CD14-positive monocyte (primary cell): Measurements from ENCODE around the gene VANGL1. TPM values are rescaled to one million over a fixed set of nuclear protein-coding genes. Genes with fewer than 3 reads are reported as not detected.
A peak's percentile ranks its signal among the peaks of the same experiment; 100 is the strongest.

Experiments used
- DNase-seq, 3 donors: peaks; one replicate each; pipeline ENCODE4 v3.0.0-alpha.2; 2011 to 2022
- H2AFZ ChIP-seq: 2 replicates; pipeline ENCODE4 v1.6.0; 2012; ENCODE audit warnings: mild to moderate bottlenecking, low read depth, low read length, inconsistent platforms; ENCODE audit not compliant: insufficient read depth, poor library complexity, severe bottlenecking
- H3K27ac ChIP-seq, 2 donors: 1 replicate in 1 of 2; 2 replicates in 1 of 2; pipeline ENCODE4 v1.5.1; 2012 to 2013; ENCODE audit warnings: low read length in 2 of 2, control low read depth in 1 of 2, inconsistent platforms in 1 of 2, low read depth in 1 of 2, mild to moderate bottlenecking in 1 of 2
- H3K27me3 ChIP-seq, 2 donors: one replicate each; pipeline versions ENCODE4 v1.6.0 to v1.6.1; 2011 to 2013; ENCODE audit warnings: low read length in 2 of 2; ENCODE audit not compliant: control insufficient read depth in 2 of 2, insufficient read depth in 2 of 2
- H3K36me3 ChIP-seq, 2 donors: replicated peaks in 1 of 2; 1 replicate in 1 of 2; 2 replicates in 1 of 2; pipeline versions ENCODE4 v1.5.1 to v1.6.1; 2012 to 2013; ENCODE audit warnings: low read length in 2 of 2, control low read depth in 1 of 2, inconsistent platforms in 1 of 2, mild to moderate bottlenecking in 1 of 2; ENCODE audit not compliant: insufficient read depth in 2 of 2, control insufficient read depth in 1 of 2
- H3K4me1 ChIP-seq, 2 donors: 1 replicate in 1 of 2; 2 replicates in 1 of 2; pipeline versions ENCODE4 v1.5.1 to v1.6.1; 2012 to 2013; ENCODE audit warnings: low read length in 2 of 2, control low read depth in 1 of 2, inconsistent platforms in 1 of 2, mild to moderate bottlenecking in 1 of 2, moderate library complexity in 1 of 2; ENCODE audit not compliant: insufficient read depth in 2 of 2, control insufficient read depth in 1 of 2
- H3K4me2 ChIP-seq: replicated peaks from 2 replicates; pipeline ENCODE3; 2012; ENCODE audit warnings: low read length, moderate library complexity, mild to moderate bottlenecking; ENCODE audit not compliant: poor library complexity, severe bottlenecking; ENCODE audit errors: extremely low read depth
- H3K4me3 ChIP-seq, 3 experiments: fragments of 200-600 bp in 1 of 3; sonication (generic) in 1 of 3; replicated peaks in 1 of 3; 1 replicate in 2 of 3; 2 replicates in 1 of 3; pipeline ENCODE4 v1.5.1; 2011 to 2013; ENCODE audit warnings: low read length in 3 of 3, mild to moderate bottlenecking in 3 of 3, control low read depth in 2 of 3, low read depth in 2 of 3, inconsistent platforms in 1 of 3, moderate library complexity in 1 of 3
- H3K79me2 ChIP-seq: 2 replicates; pipeline ENCODE4 v1.6.0; 2012; ENCODE audit warnings: mild to moderate bottlenecking, control low read depth, inconsistent platforms, low read length, moderate library complexity; ENCODE audit not compliant: insufficient read depth
- H3K9ac ChIP-seq: 2 replicates; pipeline ENCODE4 v1.6.0; 2017; ENCODE audit warnings: low read length, mild to moderate bottlenecking; ENCODE audit not compliant: insufficient read depth, poor library complexity, severe bottlenecking
- H3K9me3 ChIP-seq, 2 donors: replicated peaks in 1 of 2; 1 replicate in 1 of 2; 2 replicates in 1 of 2; pipeline versions ENCODE4 v1.5.1 to v1.6.1; 2012 to 2013; ENCODE audit warnings: low read length in 2 of 2, control low read depth in 1 of 2; ENCODE audit not compliant: control insufficient read depth in 1 of 2, insufficient read depth in 1 of 2
- H4K20me1 ChIP-seq: 2 replicates; pipeline ENCODE4 v1.6.0; 2012; ENCODE audit warnings: mild to moderate bottlenecking, low read length, control low read depth, moderate library complexity; ENCODE audit not compliant: insufficient read depth
- H3K27ac Mint-ChIP-seq, 7 donors: one replicate each; pipeline ENCODE4 v1.8.0; 2020; ENCODE audit warnings: mild to moderate bottlenecking in 7 of 7, mixed read lengths in 7 of 7, moderate library complexity in 6 of 7, inconsistent platforms in 2 of 7
- H3K27me3 Mint-ChIP-seq, 3 donors: one replicate each; pipeline ENCODE4 v1.8.0; 2021 to 2022; ENCODE audit warnings: low read depth in 3 of 3, mild to moderate bottlenecking in 3 of 3, mixed read lengths in 3 of 3, moderate library complexity in 3 of 3, inconsistent platforms in 1 of 3
- H3K36me3 Mint-ChIP-seq, 2 donors: one replicate each; pipeline ENCODE4 v1.8.0; 2020; ENCODE audit warnings: mixed read lengths in 2 of 2, inconsistent platforms in 1 of 2, mild to moderate bottlenecking in 1 of 2
- H3K4me1 Mint-ChIP-seq: one replicate; pipeline ENCODE4 v1.8.0; 2020; ENCODE audit warnings: mild to moderate bottlenecking, mixed read lengths
- H3K4me3 Mint-ChIP-seq, 2 donors: one replicate each; pipeline ENCODE4 v1.8.0; 2020; ENCODE audit warnings: mild to moderate bottlenecking in 2 of 2, mixed read lengths in 2 of 2, moderate library complexity in 1 of 2
- H3K9me3 Mint-ChIP-seq, 7 donors: one replicate each; pipeline ENCODE4 v1.8.0; 2020 to 2022; ENCODE audit warnings: mixed read lengths in 7 of 7, mild to moderate bottlenecking in 6 of 7, moderate library complexity in 6 of 7, inconsistent platforms in 2 of 7
- WGBS: methylation state at CpG from one replicate; pipeline ENCODE4 v1.1.5; 2013; ENCODE audit warnings: missing lambda C conversion rate; ENCODE audit not compliant: insufficient coverage; 5-methylcytosine and 5-hydroxymethylcytosine counted together
- intact Hi-C, 2 donors: fragments of 100-400 bp; cut with micrococcal nuclease; formaldehyde crosslinking; loops; one replicate each; pipeline versions ENCODE4 v1.15.0 to v1.15.1; 2023
- polyA plus RNA-seq, 3 donors: library from polyadenylated mRNA; depleted of rRNA in 1 of 3; unstranded in 2 of 3; stranded (reverse) in 1 of 3; fragments of 300-500 nt in 2 of 3; fragments of >200 nt in 1 of 3; fragmentation: Illumina TruSeq in 2 of 3; gene quantifications; 1 replicate in 2 of 3; 2 replicates in 1 of 3; pipeline ENCODE4 v1.2.3, GENCODE V29; 2012 to 2021
- TF ChIP-seq, protein P1 (sequence below): fragments of 200-600 bp; IDR thresholded peaks from one replicate; pipeline ENCODE4 v1.8.0; 2022; ENCODE audit warnings: antibody characterized with exemption, mild to moderate bottlenecking

VANGL1 gene
- polyA plus RNA-seq, 3 donors: 0.67 to 2.0 (median 1.3) TPM

DNA sequence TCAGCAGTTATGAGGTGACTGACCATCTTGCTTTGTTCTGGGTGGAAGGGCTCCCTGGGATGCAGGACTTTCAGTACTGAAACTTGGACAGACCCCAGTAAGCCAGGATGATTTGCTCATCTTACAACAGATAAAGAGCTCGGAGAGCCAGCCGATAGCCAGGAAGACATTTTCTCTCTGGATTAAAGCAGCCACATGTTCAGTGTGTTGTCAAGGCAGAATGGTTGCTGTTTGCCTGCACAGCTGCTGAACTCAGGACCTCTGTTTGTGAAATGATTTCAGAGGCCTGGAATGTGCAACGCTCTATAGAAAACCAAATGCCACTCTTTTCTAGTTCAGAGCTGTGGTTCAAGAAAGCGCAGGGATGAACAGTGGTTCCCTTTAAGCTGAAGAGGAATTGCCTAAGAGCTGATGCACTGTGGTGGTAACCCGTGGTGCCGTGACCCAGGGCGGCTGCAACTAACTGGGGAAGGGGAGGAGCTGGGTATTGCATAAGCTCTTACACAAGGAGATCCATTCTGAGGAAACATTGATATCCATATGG lies 86.0 kb downstream of the VANGL1 start:
- Histone ChIP-seq H3K27me3 (no peaks in the 10 kb centered on the region), H2AFZ (peak overlapping the region; percentile 67), H3K9me3 (no peaks in the 10 kb centered on the region), H4K20me1 (no peaks in the 10 kb centered on the region), H3K36me3 (no peaks in the 10 kb centered on the region), H3K79me2 (no peaks in the 10 kb centered on the region), H3K9ac (peak overlapping the region; percentile 38), H3K4me2 (peak overlapping the region; percentile 60), H3K27ac (peak overlapping the region; percentile 85 to 90), H3K4me3 (peak overlapping the region in 1 of 3 experiments; percentile 29), H3K4me1 (peaks cover 66 to 72% of the 10 kb centered on the region in 2 donors)
- Mint-ChIP-seq H3K27ac (peak overlapping the region; percentile 95 to 99 (median 99)), H3K9me3 (peaks cover 0 to 3% (median 0%) of the 10 kb centered on the region in 7 donors), H3K4me1 (peaks cover 70% of the 10 kb centered on the region), H3K27me3 (no peaks in the 10 kb centered on the region), H3K4me3 (peak overlapping the region; percentile 38 to 53), H3K36me3 (no peaks in the 10 kb centered on the region)
- intact Hi-C loops: no loop called here
- DNase-seq: peak; percentile 92 to 96 (median 95)
- TF ChIP-seq, protein P1, sequence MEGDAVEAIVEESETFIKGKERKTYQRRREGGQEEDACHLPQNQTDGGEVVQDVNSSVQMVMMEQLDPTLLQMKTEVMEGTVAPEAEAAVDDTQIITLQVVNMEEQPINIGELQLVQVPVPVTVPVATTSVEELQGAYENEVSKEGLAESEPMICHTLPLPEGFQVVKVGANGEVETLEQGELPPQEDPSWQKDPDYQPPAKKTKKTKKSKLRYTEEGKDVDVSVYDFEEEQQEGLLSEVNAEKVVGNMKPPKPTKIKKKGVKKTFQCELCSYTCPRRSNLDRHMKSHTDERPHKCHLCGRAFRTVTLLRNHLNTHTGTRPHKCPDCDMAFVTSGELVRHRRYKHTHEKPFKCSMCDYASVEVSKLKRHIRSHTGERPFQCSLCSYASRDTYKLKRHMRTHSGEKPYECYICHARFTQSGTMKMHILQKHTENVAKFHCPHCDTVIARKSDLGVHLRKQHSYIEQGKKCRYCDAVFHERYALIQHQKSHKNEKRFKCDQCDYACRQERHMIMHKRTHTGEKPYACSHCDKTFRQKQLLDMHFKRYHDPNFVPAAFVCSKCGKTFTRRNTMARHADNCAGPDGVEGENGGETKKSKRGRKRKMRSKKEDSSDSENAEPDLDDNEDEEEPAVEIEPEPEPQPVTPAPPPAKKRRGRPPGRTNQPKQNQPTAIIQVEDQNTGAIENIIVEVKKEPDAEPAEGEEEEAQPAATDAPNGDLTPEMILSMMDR: no peak
- 15% methylated on average over 3 of the region's 7 CpGs for WGBS

DNA sequence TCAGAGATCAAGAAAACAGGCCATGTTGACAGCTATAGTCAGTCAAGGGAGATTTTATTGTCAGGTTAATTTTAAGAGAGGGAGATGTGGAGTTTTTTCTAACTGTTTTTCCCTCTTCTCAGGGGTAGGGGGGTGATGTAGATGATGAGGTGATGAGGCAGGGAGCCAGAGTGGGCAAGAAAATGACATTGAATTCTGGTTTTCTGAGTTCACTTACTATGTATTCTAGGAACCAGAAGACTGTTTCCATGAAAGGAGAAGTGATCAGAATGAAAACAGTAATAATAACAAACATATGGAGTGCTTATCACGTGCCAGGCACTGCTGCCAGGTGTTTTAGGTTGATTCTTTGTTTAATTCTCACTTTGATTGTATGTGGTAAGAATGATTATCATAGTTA lies 86.6 kb downstream of the VANGL1 start:
- peaks cover 67 to 73% of the 10 kb centered on the region in 2 donors for H3K4me1 ChIP-seq
- peak in 1 of 3 donors; percentile 8 for DNase-seq
- H3K27ac ChIP-seq: peak overlapping the region; percentile 85 to 90
- Mint-ChIP-seq H3K36me3 (no peaks in the 10 kb centered on the region), H3K27me3 (no peaks in the 10 kb centered on the region), H3K4me3 (peak overlapping the region; percentile 37 to 38), H3K9me3 (peaks cover 0 to 3% (median 0%) of the 10 kb centered on the region in 7 donors), H3K27ac (peak overlapping the region; percentile 95 to 99 (median 99)), H3K4me1 (peaks cover 70% of the 10 kb centered on the region)
- no peak overlapping the region for H3K9ac ChIP-seq
- H3K36me3 ChIP-seq: no peaks in the 10 kb centered on the region
- H4K20me1 ChIP-seq: no peaks in the 10 kb centered on the region
- TF ChIP-seq, protein P1: no peak
- intact Hi-C loops: no loop called here
- no peaks in the 10 kb centered on the region for H3K9me3 ChIP-seq
- WGBS: no CpG with 5 or more reads among the region's 1 CpG
- H3K4me3 ChIP-seq: peak overlapping the region in 1 of 3 experiments; percentile 29
- no peaks in the 10 kb centered on the region for H3K79me2 ChIP-seq
- peak overlapping the region; percentile 60 for H3K4me2 ChIP-seq
- no peak overlapping the region for H2AFZ ChIP-seq
- H3K27me3 ChIP-seq: no peaks in the 10 kb centered on the region
